Gastrocnemius medialis (tissue), 4 donors: ENCODE measurements around the gene LTBP1. TPM values are rescaled to one million over a fixed set of nuclear protein-coding genes. Genes with fewer than 3 reads are reported as not detected.
A peak's percentile ranks its signal among the peaks of the same experiment; 100 is the strongest.

ENCODE experiments used
- ATAC-seq, 2 donors: fragments of 150-250 bp; one replicate each; pipeline ENCODE4 v1.9.1; 2016
- DNase-seq, 2 donors: peaks; one replicate each; pipeline ENCODE4 v3.0.0-alpha.2; 2019
- H3K27ac ChIP-seq, 4 donors: fragments of 200-600 bp; sonication (generic); 1 replicate in 1 of 4; 2 replicates in 3 of 4; pipeline ENCODE4 v1.5.1; 2016 to 2018; ENCODE audit warnings: mild to moderate bottlenecking in 2 of 4, moderate library complexity in 1 of 4
- H3K27me3 ChIP-seq, 3 donors: fragments of 200-600 bp; sonication (generic) in 2 of 3; 1 replicate in 1 of 3; 2 replicates in 2 of 3; pipeline versions ENCODE4 v1.5.1 to v1.6.0; 2016 to 2019; ENCODE audit warnings: mild to moderate bottlenecking in 1 of 3, moderate library complexity in 1 of 3
- H3K36me3 ChIP-seq, 2 donors: fragments of 200-600 bp; sonication (generic) in 1 of 2; one replicate each; pipeline ENCODE4 v1.5.1; 2017 to 2018
- H3K4me1 ChIP-seq, 2 donors: fragments of 200-600 bp; sonication (generic) in 1 of 2; one replicate each; pipeline ENCODE4 v1.5.1; 2016 to 2017; ENCODE audit warnings: mild to moderate bottlenecking in 2 of 2
- H3K4me3 ChIP-seq, 4 donors: fragments of 200-600 bp; sonication (generic) in 3 of 4; 1 replicate in 1 of 4; 2 replicates in 3 of 4; pipeline ENCODE4 v1.5.1; 2016 to 2019; ENCODE audit warnings: mild to moderate bottlenecking in 2 of 4
- H3K9me3 ChIP-seq, 3 donors: fragments of 200-600 bp; sonication (generic) in 2 of 3; 1 replicate in 1 of 3; 2 replicates in 2 of 3; pipeline ENCODE4 v1.5.1; 2016 to 2019
- POLR2A ChIP-seq, 2 donors: fragments of 450-650 bp; IDR thresholded peaks; one replicate each; pipeline ENCODE4 v1.6.1; 2017; ENCODE audit warnings: antibody characterized with exemption in 2 of 2, mild to moderate bottlenecking in 2 of 2, moderate library complexity in 2 of 2
- in situ Hi-C, 4 donors: fragments of 200-750 bp; cut with MboI; loops; one replicate each; pipeline versions ENCODE4 v1.15.0 to v1.8.0; 2017; ENCODE audit warnings: low sequenced_read_pairs in 4 of 4
- intact Hi-C: fragments of 100-400 bp; cut with DNase I; formaldehyde crosslinking; loops from one replicate; pipeline ENCODE4 v1.15.1; 2023; ENCODE audit warnings: low total_unique reads
- total RNA-seq, 4 donors: library from RNA; depleted of rRNA; stranded (reverse); fragments of >200 nt; gene quantifications; one replicate each; pipeline versions ENCODE4 v1.1.0 to v1.2.3, GENCODE V29; 2016
- TF ChIP-seq, protein P1 (sequence below), 5 experiments: fragments of 450-650 bp in 3 of 5; fragments of 200-600 bp in 2 of 5; sonication (generic) in 2 of 5; IDR thresholded peaks in 4 of 5; conservative IDR thresholded peaks in 1 of 5; 1 replicate in 4 of 5; 2 replicates in 1 of 5; pipeline ENCODE4 v1.5.1; 2016 to 2019; ENCODE audit warnings: antibody characterized with exemption in 5 of 5, mild to moderate bottlenecking in 3 of 5, moderate library complexity in 3 of 5

The LTBP1 gene
- total RNA-seq, 4 donors from 2014 or later = 8.0 to 42.8 (median 18.4) TPM

DNA sequence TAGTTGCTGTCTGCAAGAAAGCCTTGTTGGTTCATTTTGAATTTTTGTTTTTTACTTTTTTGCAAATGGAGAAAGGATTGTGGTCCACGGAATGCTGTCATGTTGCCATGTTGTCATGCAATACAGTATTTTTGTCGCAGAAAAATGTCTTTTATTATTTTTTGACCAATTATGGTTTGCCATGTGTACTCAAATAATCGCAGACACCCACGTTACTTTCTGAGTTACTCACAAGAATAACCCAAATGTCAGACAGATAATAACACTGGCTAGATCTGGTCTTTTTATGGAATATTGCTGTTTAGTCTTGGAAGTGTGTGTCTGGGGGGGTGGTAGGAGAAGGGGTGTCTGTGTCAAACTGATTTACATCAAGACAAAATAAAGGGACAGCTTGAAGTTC is 188.9 kb downstream of the LTBP1 start:
- intact Hi-C loops (loop anchor here (5.0 to 10.0 kb wide), 3 partner anchors 188 to 459 kb away; partner anchors contain the start of genes FAM98A and LTBP1), in situ Hi-C loops (no loop called here)
- no peaks in the 10 kb centered on the region for H3K36me3 ChIP-seq
- DNase-seq = no peak
- H3K4me1 ChIP-seq = peaks cover 17 to 41% of the 10 kb centered on the region in 2 donors
- no peaks in the 10 kb centered on the region for H3K9me3 ChIP-seq
- peak overlapping the region; percentile 78 to 90 (median 86) for H3K27ac ChIP-seq
- ATAC-seq = no peak
- no peaks in the 10 kb centered on the region for H3K27me3 ChIP-seq
- H3K4me3 ChIP-seq = peak overlapping the region; percentile 53 to 65 (median 58)
- TF ChIP-seq POLR2A (IDR thresholded peaks at IDR 0.05) = no peak
- TF ChIP-seq, protein P1, sequence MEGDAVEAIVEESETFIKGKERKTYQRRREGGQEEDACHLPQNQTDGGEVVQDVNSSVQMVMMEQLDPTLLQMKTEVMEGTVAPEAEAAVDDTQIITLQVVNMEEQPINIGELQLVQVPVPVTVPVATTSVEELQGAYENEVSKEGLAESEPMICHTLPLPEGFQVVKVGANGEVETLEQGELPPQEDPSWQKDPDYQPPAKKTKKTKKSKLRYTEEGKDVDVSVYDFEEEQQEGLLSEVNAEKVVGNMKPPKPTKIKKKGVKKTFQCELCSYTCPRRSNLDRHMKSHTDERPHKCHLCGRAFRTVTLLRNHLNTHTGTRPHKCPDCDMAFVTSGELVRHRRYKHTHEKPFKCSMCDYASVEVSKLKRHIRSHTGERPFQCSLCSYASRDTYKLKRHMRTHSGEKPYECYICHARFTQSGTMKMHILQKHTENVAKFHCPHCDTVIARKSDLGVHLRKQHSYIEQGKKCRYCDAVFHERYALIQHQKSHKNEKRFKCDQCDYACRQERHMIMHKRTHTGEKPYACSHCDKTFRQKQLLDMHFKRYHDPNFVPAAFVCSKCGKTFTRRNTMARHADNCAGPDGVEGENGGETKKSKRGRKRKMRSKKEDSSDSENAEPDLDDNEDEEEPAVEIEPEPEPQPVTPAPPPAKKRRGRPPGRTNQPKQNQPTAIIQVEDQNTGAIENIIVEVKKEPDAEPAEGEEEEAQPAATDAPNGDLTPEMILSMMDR (IDR thresholded peaks at IDR 0.05 in 4 of 5, conservative IDR thresholded peaks at IDR 0.05 in 1 of 5) = no peak

DNA sequence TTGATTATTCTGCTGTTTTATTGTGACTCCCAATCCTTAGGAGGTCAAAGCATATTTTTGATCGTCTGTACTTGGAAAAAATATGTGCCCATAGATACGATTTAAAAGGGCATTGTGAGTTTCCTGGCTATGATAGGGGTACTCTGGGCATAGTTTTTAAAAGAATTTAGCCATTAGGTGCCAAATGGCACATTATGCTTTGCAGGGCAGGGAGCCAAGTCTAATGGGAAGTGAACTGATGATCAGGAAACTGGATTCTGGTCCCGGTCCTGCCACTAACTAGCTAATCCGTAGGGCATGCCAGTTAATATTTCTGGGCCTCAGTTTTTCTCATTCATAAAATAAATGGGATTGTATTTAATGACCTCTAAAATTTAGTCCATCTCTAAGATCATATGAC is 189.3 kb downstream of the LTBP1 start:
- DNase-seq (no peak), ATAC-seq (no peak)
- Histone ChIP-seq H3K9me3 (no peaks in the 10 kb centered on the region), H3K27me3 (no peaks in the 10 kb centered on the region), H3K4me1 (peaks cover 17 to 41% of the 10 kb centered on the region in 2 donors), H3K27ac (peak overlapping the region; percentile 78 to 90 (median 86)), H3K4me3 (peak overlapping the region in 3 of 4 donors; percentile 53 to 65 (median 57)), H3K36me3 (no peaks in the 10 kb centered on the region)
- in situ Hi-C loops (no loop called here), intact Hi-C loops (loop anchor here (5.0 to 10.0 kb wide), 3 partner anchors 189 to 459 kb away; partner anchors contain the start of genes FAM98A and LTBP1)
- TF ChIP-seq POLR2A (IDR thresholded peaks at IDR 0.05) = no peak
- TF ChIP-seq, protein P1 (IDR thresholded peaks at IDR 0.05 in 4 of 5, conservative IDR thresholded peaks at IDR 0.05 in 1 of 5) = no peak

DNA sequence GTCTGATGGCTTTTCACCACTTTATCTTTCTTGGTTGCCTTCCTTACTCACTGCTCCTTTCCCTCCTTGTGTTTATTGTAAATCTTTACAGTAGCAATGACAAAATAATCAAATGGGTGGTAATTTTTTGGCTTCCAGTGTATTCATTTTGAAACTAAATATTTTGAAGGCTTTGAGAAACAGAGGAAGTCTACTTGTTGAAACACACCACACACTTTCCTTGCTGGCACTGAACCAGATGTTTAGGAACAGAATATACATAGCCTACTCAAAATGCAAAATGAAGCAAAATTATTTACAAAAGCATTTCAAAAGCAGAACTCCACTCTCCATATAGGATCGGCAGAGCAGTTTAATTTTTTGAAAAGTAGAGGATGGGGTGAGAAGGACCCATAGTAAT is 189.8 kb downstream of the LTBP1 start:
- Histone ChIP-seq H3K27me3 (no peaks in the 10 kb centered on the region), H3K27ac (peak overlapping the region; percentile 78 to 90 (median 86)), H3K4me1 (peaks cover 17 to 41% of the 10 kb centered on the region in 2 donors), H3K9me3 (no peaks in the 10 kb centered on the region), H3K4me3 (peak overlapping the region in 2 of 4 donors; percentile 53 to 65), H3K36me3 (no peaks in the 10 kb centered on the region)
- DNase-seq (no peak), ATAC-seq (no peak)
- in situ Hi-C loops (no loop called here), intact Hi-C loops (loop anchor here (5.0 to 10.0 kb wide), 3 partner anchors 189 to 458 kb away; partner anchors contain the start of genes FAM98A and LTBP1)
- TF ChIP-seq, protein P1 (IDR thresholded peaks at IDR 0.05 in 4 of 5, conservative IDR thresholded peaks at IDR 0.05 in 1 of 5) = no peak
- TF ChIP-seq POLR2A (IDR thresholded peaks at IDR 0.05) = no peak

DNA sequence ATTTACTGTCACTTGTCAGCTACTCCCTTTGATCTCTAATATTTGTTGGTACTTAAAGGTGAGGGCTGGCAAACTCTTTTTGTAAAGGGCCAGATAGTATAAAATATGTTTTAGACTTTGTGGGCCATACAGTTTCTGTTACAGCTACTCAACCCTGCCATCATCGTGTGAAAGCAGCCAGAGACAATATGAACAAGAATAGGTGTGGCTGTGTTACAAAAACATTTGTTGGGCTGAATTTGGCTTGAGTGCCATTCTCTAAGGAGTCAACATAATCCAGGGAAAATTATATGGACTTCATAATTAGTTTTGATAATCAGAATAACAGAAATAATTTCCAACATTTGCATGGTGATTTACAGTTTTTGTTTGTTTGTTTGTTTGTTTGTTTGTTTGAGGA is 190.6 kb downstream of the LTBP1 start:
- DNase-seq (no peak), ATAC-seq (no peak)
- H3K9me3 ChIP-seq = no peaks in the 10 kb centered on the region
- no peaks in the 10 kb centered on the region for H3K36me3 ChIP-seq
- no peaks in the 10 kb centered on the region for H3K27me3 ChIP-seq
- no peak overlapping the region for H3K4me3 ChIP-seq
- in situ Hi-C loops = no loop called here
- peaks cover 17 to 39% of the 10 kb centered on the region in 2 donors for H3K4me1 ChIP-seq
- H3K27ac ChIP-seq = peak overlapping the region in 1 of 4 donors; percentile 87
- intact Hi-C loops = loop anchor here (5.0 to 10.0 kb wide), 3 partner anchors 190 to 457 kb away; partner anchors contain the start of genes FAM98A and LTBP1
- no peak for TF ChIP-seq POLR2A (IDR thresholded peaks at IDR 0.05)
- TF ChIP-seq, protein P1 (IDR thresholded peaks at IDR 0.05 in 4 of 5, conservative IDR thresholded peaks at IDR 0.05 in 1 of 5) = no peak
